OCI-LY7 (cell line): Measurements from ENCODE around the gene ZNF383.

Experiments
- CTCF ChIP-seq: fragments of 200-600 bp; sonication (generic); conservative IDR thresholded peaks from 2 replicates; pipeline ENCODE4 v1.5.1; 2014; ENCODE audit warnings: mild to moderate bottlenecking, antibody characterized with exemption, low read length, moderate library complexity, mixed read lengths
- EZH2phosphoT487 ChIP-seq: fragments of 200-600 bp; sonication (generic); IDR thresholded peaks from 2 replicates; pipeline ENCODE4 v1.6.1; 2018; ENCODE audit warnings: low read depth, borderline replicate concordance, mild to moderate bottlenecking, mixed run types, antibody characterized with exemption, low read length, moderate library complexity, mixed read lengths

- TF ChIP-seq CTCF (peak; percentile 83), EZH2phosphoT487 (no peak)
Observed at GRCh38 chr19:37227996-37228395, 10.0 kb downstream of the ZNF383 start.
